NCI-H2081 treated with DMSO at 0.1 percent for 48 hours (cell line): ENCODE results near the gene RBM38.

Experiments
- DNase-seq: peaks from one replicate; lab custom pipeline; 2025; lab: John Stamatoyannopoulos, UW

The RBM38 gene

GRCh38 chr20:57437672-57438330 is 46.6 kb downstream of the RBM38 start:
- no peak for DNase-seq

- DNase-seq: no peak
These were observed 47.4 kb downstream of the RBM38 start for GRCh38 chr20:57438552-57438951.

GRCh38 chr20:57439432-57439831 is 48.2 kb downstream of the RBM38 start:
- DNase-seq: no peak

GRCh38 chr20:57439993-57440392 is 48.8 kb downstream of the RBM38 start:
- no peak for DNase-seq

- no peak for DNase-seq
These were observed 49.7 kb downstream of the RBM38 start for GRCh38 chr20:57440678-57441509.

GRCh38 chr20:57441510-57442154 is 50.4 kb downstream of the RBM38 start:
- no peak for DNase-seq

- no peak for DNase-seq
These were observed 51.1 kb downstream of the RBM38 start for GRCh38 chr20:57442158-57442887.

- DNase-seq: no peak
These were observed 51.7 kb downstream of the RBM38 start for GRCh38 chr20:57442888-57443239.

- DNase-seq: no peak
These were observed 52.4 kb downstream of the RBM38 start for GRCh38 chr20:57443349-57444265.

GRCh38 chr20:57444394-57445048 is 53.3 kb downstream of the RBM38 start:
- no peak for DNase-seq

- no peak for DNase-seq
These were observed 54.1 kb downstream of the RBM38 start for GRCh38 chr20:57445298-57445697.

GRCh38 chr20:57445774-57446173 is 54.6 kb downstream of the RBM38 start:
- DNase-seq: no peak

GRCh38 chr20:57448764-57449354 is 57.7 kb downstream of the RBM38 start:
- DNase-seq: no peak

- DNase-seq: no peak
These were observed 58.5 kb downstream of the RBM38 start for GRCh38 chr20:57449398-57450354.

GRCh38 chr20:57450419-57450818 is 59.2 kb downstream of the RBM38 start:
- DNase-seq: no peak

GRCh38 chr20:57450931-57451330 is 59.7 kb downstream of the RBM38 start:
- no peak for DNase-seq

GRCh38 chr20:57451431-57451794 is 60.2 kb downstream of the RBM38 start:
- no peak for DNase-seq

- no peak for DNase-seq
These were observed 60.8 kb downstream of the RBM38 start for GRCh38 chr20:57451795-57452661.
